ENCODE results near the gene LIG4. TPM values are rescaled to one million over a fixed set of nuclear protein-coding genes. Genes with fewer than 3 reads are reported as not detected.

LIG4 gene
- total RNA-seq, 5 donors from 2014 or later (not counting 1 experiment from before 2014, with no cell fraction given), result 5.0 to 9.6 (median 8.6) TPM

GRCh38 chr13:108200781-108201398, 14.4 kb downstream of the LIG4 start:
- Histone ChIP-seq H3K4me1 (ENCODE audit: control insufficient read depth in 1 of 2, extremely low read depth in 1 of 2, insufficient read depth in 2 of 2, low read length in 2 of 2) (no peaks in the 10 kb centered on the region), H3K27me3 (replicated peaks in 1 of 2; ENCODE audit: control insufficient read depth in 2 of 2, extremely low read depth in 1 of 2, insufficient read depth in 2 of 2, low read length in 1 of 2) (peaks cover 0 to under 1% of the 10 kb centered on the region in 2 experiments), H3K9me3 (no peaks in the 10 kb centered on the region), H3K27ac (ENCODE audit: low read length) (no peak overlapping the region), H3K36me3 (ENCODE audit: control insufficient read depth in 2 of 2, extremely low read depth in 1 of 2, insufficient read depth in 1 of 2, low read length in 1 of 2) (no peaks in the 10 kb centered on the region), H3K4me3 (ENCODE audit: control insufficient read depth in 1 of 2, extremely low read depth in 1 of 2, low read length in 1 of 2) (no peak overlapping the region)
- no CpG with 5 or more reads among the region's 1 CpG for WGBS (ENCODE audit: insufficient coverage)
- DNase-seq (no peak), ATAC-seq (replicated peaks in 1 of 4) (no peak)
- ChIA-PET CTCF (no interaction called here), POLR2A (no interaction called here)
- Mint-ChIP-seq H3K36me3 (no peaks in the 10 kb centered on the region), H3K4me3 (no peak overlapping the region), H3K27me3 (peaks cover 18 to 20% of the 10 kb centered on the region in 2 donors), H3K4me1 (peaks cover 0 to 5% (median 0%) of the 10 kb centered on the region in 3 donors), H3K9me3 (peaks cover 0 to 6% (median 0%) of the 10 kb centered on the region in 3 donors), H3K27ac (no peak overlapping the region)

GRCh38 chr13:108195861-108196260, 19.5 kb downstream of the LIG4 start:
- DNase-seq, result no peak
- Histone ChIP-seq H3K4me3 (ENCODE audit: control insufficient read depth in 1 of 2, extremely low read depth in 1 of 2, low read length in 1 of 2) (no peak overlapping the region), H3K9me3 (no peaks in the 10 kb centered on the region), H3K36me3 (ENCODE audit: control insufficient read depth in 2 of 2, extremely low read depth in 1 of 2, insufficient read depth in 1 of 2, low read length in 1 of 2) (no peaks in the 10 kb centered on the region), H3K4me1 (ENCODE audit: control insufficient read depth in 1 of 2, extremely low read depth in 1 of 2, insufficient read depth in 2 of 2, low read length in 2 of 2) (no peaks in the 10 kb centered on the region), H3K27me3 (replicated peaks in 1 of 2; ENCODE audit: control insufficient read depth in 2 of 2, extremely low read depth in 1 of 2, insufficient read depth in 2 of 2, low read length in 1 of 2) (peaks cover 0 to 16% of the 10 kb centered on the region in 2 experiments), H3K27ac (ENCODE audit: low read length) (no peak overlapping the region)
- Mint-ChIP-seq H3K4me1 (no peaks in the 10 kb centered on the region), H3K27me3 (peaks cover 10 to 12% of the 10 kb centered on the region in 2 donors), H3K27ac (no peak overlapping the region), H3K36me3 (no peaks in the 10 kb centered on the region), H3K4me3 (no peak overlapping the region), H3K9me3 (peaks cover 0 to 16% (median 7%) of the 10 kb centered on the region in 3 donors)
- POLR2A ChIA-PET, result no interaction called here
- WGBS (ENCODE audit: insufficient coverage), result 72% methylated on average over 3 of the region's 5 CpGs
- CTCF ChIA-PET, result interaction anchor here in 1 of 2 donors (1.8 kb wide), 1 partner anchor 16 kb away, joined by 5 read pairs; no protein-coding TSS in a partner anchor
- no peak for ATAC-seq (replicated peaks in 1 of 4)

GRCh38 chr13:108195146-108195545, 20.2 kb downstream of the LIG4 start:
- no peaks in the 10 kb centered on the region for H3K9me3 ChIP-seq
- H3K36me3 ChIP-seq (ENCODE audit: control insufficient read depth in 2 of 2, extremely low read depth in 1 of 2, insufficient read depth in 1 of 2, low read length in 1 of 2), result no peaks in the 10 kb centered on the region
- H3K9me3 Mint-ChIP-seq, result peaks cover 0 to 16% (median 7%) of the 10 kb centered on the region in 3 donors
- ChIA-PET CTCF (interaction anchor here in 1 of 2 donors (1.8 kb wide), 1 partner anchor 15 kb away, joined by 5 read pairs; no protein-coding TSS in a partner anchor), POLR2A (no interaction called here)
- ATAC-seq (replicated peaks in 1 of 4), result no peak
- no peaks in the 10 kb centered on the region for H3K4me1 Mint-ChIP-seq
- peaks cover 15 to 18% of the 10 kb centered on the region in 2 donors for H3K27me3 Mint-ChIP-seq
- WGBS (ENCODE audit: insufficient coverage), result no CpG with 5 or more reads among the region's 1 CpG
- no peak overlapping the region for H3K27ac ChIP-seq (ENCODE audit: low read length)
- no peak overlapping the region for H3K4me3 ChIP-seq (ENCODE audit: control insufficient read depth in 1 of 2, extremely low read depth in 1 of 2, low read length in 1 of 2)
- H3K4me1 ChIP-seq (ENCODE audit: control insufficient read depth in 1 of 2, extremely low read depth in 1 of 2, insufficient read depth in 2 of 2, low read length in 2 of 2), result no peaks in the 10 kb centered on the region
- H3K27me3 ChIP-seq (replicated peaks in 1 of 2; ENCODE audit: control insufficient read depth in 2 of 2, extremely low read depth in 1 of 2, insufficient read depth in 2 of 2, low read length in 1 of 2), result peaks cover 0 to 16% of the 10 kb centered on the region in 2 experiments
- no peak for DNase-seq
- no peaks in the 10 kb centered on the region for H3K36me3 Mint-ChIP-seq
- H3K4me3 Mint-ChIP-seq, result no peak overlapping the region
- no peak overlapping the region for H3K27ac Mint-ChIP-seq

GRCh38 chr13:108194435-108194936, 20.9 kb downstream of the LIG4 start:
- no peak overlapping the region for H3K4me3 Mint-ChIP-seq
- DNase-seq (no peak), ATAC-seq (replicated peaks in 1 of 4) (no peak)
- H3K4me1 ChIP-seq (ENCODE audit: control insufficient read depth in 1 of 2, extremely low read depth in 1 of 2, insufficient read depth in 2 of 2, low read length in 2 of 2), result no peaks in the 10 kb centered on the region
- no peaks in the 10 kb centered on the region for H3K4me1 Mint-ChIP-seq
- CTCF ChIA-PET, result interaction anchor here in 1 of 2 donors (1.8 kb wide), 1 partner anchor 15 kb away, joined by 5 read pairs; no protein-coding TSS in a partner anchor
- H3K36me3 ChIP-seq (ENCODE audit: control insufficient read depth in 2 of 2, extremely low read depth in 1 of 2, insufficient read depth in 1 of 2, low read length in 1 of 2), result no peaks in the 10 kb centered on the region
- POLR2A ChIA-PET, result no interaction called here
- H3K27ac Mint-ChIP-seq, result no peak overlapping the region
- H3K36me3 Mint-ChIP-seq, result no peaks in the 10 kb centered on the region
- peaks cover 0 to 16% of the 10 kb centered on the region in 2 experiments for H3K27me3 ChIP-seq (replicated peaks in 1 of 2; ENCODE audit: control insufficient read depth in 2 of 2, extremely low read depth in 1 of 2, insufficient read depth in 2 of 2, low read length in 1 of 2)
- H3K9me3 ChIP-seq, result no peaks in the 10 kb centered on the region
- H3K9me3 Mint-ChIP-seq, result peaks cover 0 to 16% (median 7%) of the 10 kb centered on the region in 3 donors
- 74% methylated on average over 5 of the region's 5 CpGs for WGBS (ENCODE audit: insufficient coverage)
- peaks cover 18 to 19% of the 10 kb centered on the region in 2 donors for H3K27me3 Mint-ChIP-seq
- no peak overlapping the region for H3K4me3 ChIP-seq (ENCODE audit: control insufficient read depth in 1 of 2, extremely low read depth in 1 of 2, low read length in 1 of 2)
- H3K27ac ChIP-seq (ENCODE audit: low read length), result no peak overlapping the region

- Mint-ChIP-seq H3K9me3 (peaks cover 0 to 16% (median 7%) of the 10 kb centered on the region in 3 donors), H3K4me3 (no peak overlapping the region), H3K27ac (no peak overlapping the region), H3K27me3 (peaks cover 17 to 20% of the 10 kb centered on the region in 2 donors), H3K4me1 (no peaks in the 10 kb centered on the region), H3K36me3 (peaks cover 3% of the 10 kb centered on the region)
- ChIA-PET CTCF (no interaction called here), POLR2A (no interaction called here)
- H3K27me3 ChIP-seq (replicated peaks in 1 of 2; ENCODE audit: control insufficient read depth in 2 of 2, extremely low read depth in 1 of 2, insufficient read depth in 2 of 2, low read length in 1 of 2), result peaks cover 0 to 16% of the 10 kb centered on the region in 2 experiments
- no peak overlapping the region for H3K4me3 ChIP-seq (ENCODE audit: control insufficient read depth in 1 of 2, extremely low read depth in 1 of 2, low read length in 1 of 2)
- ATAC-seq (replicated peaks in 1 of 4) (no peak), DNase-seq (no peak)
- no peaks in the 10 kb centered on the region for H3K4me1 ChIP-seq (ENCODE audit: control insufficient read depth in 1 of 2, extremely low read depth in 1 of 2, insufficient read depth in 2 of 2, low read length in 2 of 2)
- no peaks in the 10 kb centered on the region for H3K9me3 ChIP-seq
- H3K27ac ChIP-seq (ENCODE audit: low read length), result no peak overlapping the region
- H3K36me3 ChIP-seq (ENCODE audit: control insufficient read depth in 2 of 2, extremely low read depth in 1 of 2, insufficient read depth in 1 of 2, low read length in 1 of 2), result no peaks in the 10 kb centered on the region
Observed at GRCh38 chr13:108193806-108194205, 21.5 kb downstream of the LIG4 start.

GRCh38 chr13:108190897-108191296, 24.4 kb downstream of the LIG4 start:
- H3K9me3 ChIP-seq, result no peaks in the 10 kb centered on the region
- no peak overlapping the region for H3K27ac ChIP-seq (ENCODE audit: low read length)
- no peaks in the 10 kb centered on the region for H3K4me1 ChIP-seq (ENCODE audit: control insufficient read depth in 1 of 2, extremely low read depth in 1 of 2, insufficient read depth in 2 of 2, low read length in 2 of 2)
- peaks cover 0 to 10% (median 7%) of the 10 kb centered on the region in 3 donors for H3K9me3 Mint-ChIP-seq
- ChIA-PET CTCF (interaction anchor here in 1 of 2 donors (0.6 kb wide), 1 partner anchor 72 kb away, joined by 4 read pairs; no protein-coding TSS in a partner anchor), POLR2A (no interaction called here)
- peaks cover 3% of the 10 kb centered on the region for H3K36me3 Mint-ChIP-seq
- WGBS (ENCODE audit: insufficient coverage), result no CpG with 5 or more reads among the region's 3 CpGs
- H3K4me3 ChIP-seq (ENCODE audit: control insufficient read depth in 1 of 2, extremely low read depth in 1 of 2, low read length in 1 of 2), result no peak overlapping the region
- no peaks in the 10 kb centered on the region for H3K4me1 Mint-ChIP-seq
- peaks cover 0 to 15% of the 10 kb centered on the region in 2 experiments for H3K27me3 ChIP-seq (replicated peaks in 1 of 2; ENCODE audit: control insufficient read depth in 2 of 2, extremely low read depth in 1 of 2, insufficient read depth in 2 of 2, low read length in 1 of 2)
- peaks cover 14% of the 10 kb centered on the region in 2 donors for H3K27me3 Mint-ChIP-seq
- H3K27ac Mint-ChIP-seq, result no peak overlapping the region
- DNase-seq, result no peak
- no peak for ATAC-seq (replicated peaks in 1 of 4)
- no peaks in the 10 kb centered on the region for H3K36me3 ChIP-seq (ENCODE audit: control insufficient read depth in 2 of 2, extremely low read depth in 1 of 2, insufficient read depth in 1 of 2, low read length in 1 of 2)
- H3K4me3 Mint-ChIP-seq, result no peak overlapping the region

Data from T-cell (primary cell).